IPS DF 4.7 (cell line): ENCODE results near the gene RBM19.

Experiments used
- DNase-seq: peaks from one replicate; pipeline ENCODE4 v3.0.0-alpha.2; 2013; ENCODE audit warnings: low spot score; ENCODE audit errors: extremely low read depth

Gene RBM19

DNA sequence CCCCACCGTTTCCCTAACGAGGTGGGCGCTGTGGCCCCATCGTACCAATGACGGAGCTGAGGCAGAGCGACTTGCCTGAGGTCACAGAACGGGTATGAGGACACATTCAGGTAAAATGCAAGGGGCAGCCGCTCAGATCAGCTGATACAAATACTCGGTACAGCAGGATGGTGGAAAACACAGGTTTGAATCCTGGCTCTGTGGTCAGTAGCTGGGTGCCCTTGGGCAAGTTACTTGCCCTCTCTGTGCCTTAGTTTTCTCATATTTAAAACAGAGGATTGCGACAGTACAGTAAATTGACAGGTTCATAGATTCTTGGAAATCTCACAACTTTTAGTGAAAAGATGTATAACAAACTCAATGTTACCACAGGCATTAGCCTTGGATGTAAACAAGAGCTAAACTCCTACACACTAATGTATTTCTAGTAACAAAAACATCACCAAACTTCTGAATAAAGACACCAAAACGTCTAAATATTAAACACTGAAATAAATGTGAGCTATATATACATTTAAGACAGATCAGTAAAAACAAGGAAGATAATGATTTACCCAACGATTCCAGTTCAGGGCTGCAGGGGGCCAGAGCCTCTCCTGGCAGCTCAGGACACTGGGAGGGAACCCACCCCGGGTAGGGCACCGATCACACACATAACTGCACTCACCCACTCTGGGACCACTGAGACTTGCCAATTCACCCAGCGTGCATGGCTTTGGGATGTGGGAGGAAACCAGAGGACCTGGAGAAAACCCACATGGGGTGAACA, 128.4 kb downstream of the RBM19 start:
- DNase-seq: no peak

DNA sequence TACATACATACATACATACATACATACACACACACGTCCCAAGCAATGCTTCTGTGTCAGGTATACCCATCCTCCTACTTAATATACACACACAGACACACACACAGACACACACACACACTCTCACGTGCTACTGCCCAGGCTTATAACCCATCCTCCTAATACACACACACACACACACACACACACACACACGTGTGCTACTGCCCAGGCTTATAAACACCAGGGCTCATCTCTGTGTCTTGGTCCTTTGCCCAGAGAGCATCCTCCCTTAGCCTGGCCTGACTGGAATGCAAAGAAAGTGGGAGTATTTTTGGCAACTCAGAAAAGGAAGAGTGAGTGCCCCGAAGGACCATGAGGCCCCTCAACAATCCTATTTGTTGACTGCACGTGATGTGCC, 129.0 kb downstream of the RBM19 start:
- no peak for DNase-seq

DNA sequence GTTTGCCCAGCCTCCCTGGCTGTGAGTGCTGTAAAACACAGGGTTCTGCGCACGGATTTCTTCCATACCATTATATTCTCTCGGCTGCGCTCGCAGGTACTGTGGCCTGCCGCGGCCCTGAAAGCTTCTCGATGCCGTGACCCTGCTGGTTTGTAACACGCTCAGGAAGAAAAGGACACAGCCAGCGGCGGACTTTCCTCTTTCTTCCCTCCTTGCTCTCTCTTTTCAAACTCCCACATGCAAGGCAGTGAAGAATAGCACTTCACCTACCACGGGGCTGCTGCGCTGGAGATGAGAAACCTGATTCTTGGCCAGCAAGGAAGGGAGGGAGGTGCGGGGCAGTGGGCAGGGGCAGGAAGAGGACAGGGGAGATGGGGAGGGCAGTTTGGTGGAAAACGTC, 130.2 kb downstream of the RBM19 start:
- no peak for DNase-seq

GRCh38 chr12:113835433-113835832, 130.7 kb downstream of the RBM19 start:
- no peak for DNase-seq

- no peak for DNase-seq
These were observed 132.7 kb downstream of the RBM19 start for GRCh38 chr12:113833422-113833821.

DNA sequence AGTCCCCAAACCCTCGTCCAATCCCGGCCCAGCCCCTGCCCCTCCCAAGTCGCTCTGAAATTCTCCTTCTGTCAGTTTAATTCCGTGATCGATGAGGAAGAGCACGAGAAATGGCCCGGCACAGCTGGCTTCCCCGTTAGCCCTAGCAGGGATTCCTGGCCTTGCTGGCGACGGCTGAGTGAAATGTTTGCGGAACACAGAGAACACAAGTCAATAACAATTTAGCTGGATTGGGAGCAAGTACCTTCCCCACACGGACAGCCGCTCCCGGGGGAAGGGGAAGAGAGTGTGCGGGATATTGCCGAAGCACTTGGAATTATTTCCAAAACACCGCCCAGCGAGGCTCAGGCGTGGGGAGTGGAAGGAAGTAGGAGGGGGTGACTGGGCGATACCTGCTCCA, 134.6 kb downstream of the RBM19 start:
- DNase-seq: no peak

DNA sequence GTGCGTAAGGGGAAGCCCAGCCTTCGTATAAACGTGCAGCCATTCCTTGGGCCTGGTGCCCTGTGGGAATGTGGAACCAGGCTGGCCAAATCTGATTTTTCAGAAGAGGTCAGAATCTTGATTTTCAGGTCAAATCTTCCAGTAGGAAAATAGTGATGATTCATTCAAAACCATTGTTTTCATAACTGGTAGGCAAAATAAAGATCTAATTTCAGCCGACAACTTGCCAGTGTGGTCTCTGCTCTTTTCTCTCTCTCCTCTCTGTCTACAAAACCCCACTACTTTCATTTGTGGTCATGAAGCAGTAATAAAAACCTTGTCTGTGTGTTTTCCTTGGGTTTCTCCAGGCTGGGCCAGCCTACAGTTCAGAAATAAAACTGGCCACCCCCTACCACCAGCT, 135.1 kb downstream of the RBM19 start:
- no peak for DNase-seq

DNA sequence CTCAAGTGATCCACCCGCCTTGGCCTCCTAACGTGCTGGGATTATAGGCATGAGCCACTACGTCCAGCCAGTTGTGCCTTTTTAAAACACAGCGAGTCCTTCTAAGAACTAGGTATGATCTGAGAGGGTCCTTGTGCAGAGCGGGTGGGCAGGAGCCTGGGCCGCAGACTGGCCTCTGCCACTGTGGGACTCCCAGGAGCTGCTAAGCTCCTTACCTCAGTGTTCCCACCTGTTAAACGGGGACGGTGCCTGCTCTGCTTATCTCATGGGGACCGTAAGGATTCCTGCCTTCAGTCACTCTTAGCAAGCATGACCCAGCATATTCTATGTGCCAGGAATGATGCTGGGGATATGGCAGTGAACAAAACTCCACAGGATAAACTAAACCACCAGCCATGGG, 136.9 kb downstream of the RBM19 start:
- DNase-seq: no peak

GRCh38 chr12:113827539-113828114, 138.5 kb downstream of the RBM19 start:
- DNase-seq: no peak

- no peak for DNase-seq
These were observed 139.2 kb downstream of the RBM19 start for GRCh38 chr12:113826805-113827538.

DNA sequence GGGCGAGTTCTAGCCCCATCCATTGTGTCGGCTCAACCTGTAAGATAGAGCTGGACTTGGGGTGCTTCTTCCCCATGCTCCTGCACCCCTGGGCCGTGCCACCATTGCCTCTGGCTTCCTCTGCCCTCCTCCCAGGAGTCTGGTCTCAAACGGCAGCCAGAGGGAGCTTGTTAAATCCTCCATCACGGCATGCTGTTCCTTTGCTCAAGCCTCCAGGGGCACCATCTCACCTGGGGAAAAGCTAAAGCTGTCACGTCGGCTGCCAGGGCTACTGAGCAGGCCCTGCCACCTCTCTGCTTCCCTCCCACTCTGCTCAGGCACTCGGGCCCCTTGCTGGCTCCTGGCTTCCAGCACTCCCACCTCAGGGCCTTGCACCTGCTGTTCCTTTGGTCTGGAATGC, 140.4 kb downstream of the RBM19 start:
- no peak for DNase-seq

DNA sequence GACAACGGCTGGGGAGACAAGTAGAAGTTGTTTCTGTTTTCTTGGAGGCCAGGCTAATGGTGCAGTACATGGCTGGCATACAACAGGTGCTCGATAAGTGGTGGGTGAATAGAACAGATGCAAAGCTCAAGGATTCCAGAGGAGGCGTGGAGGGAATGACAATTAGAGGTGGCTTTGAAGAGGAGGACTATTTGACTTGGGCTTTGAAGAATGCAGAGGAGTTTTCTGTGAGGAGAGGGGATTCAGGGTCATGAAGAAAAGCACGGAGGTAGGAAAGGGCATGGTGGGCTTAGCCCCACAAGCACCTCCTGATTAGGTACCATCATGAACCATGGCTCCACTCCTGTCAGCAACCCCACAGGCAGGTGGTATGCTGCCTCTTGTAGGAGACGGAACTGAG, 142.3 kb downstream of the RBM19 start:
- no peak for DNase-seq

GRCh38 chr12:113823016-113823415, 143.1 kb downstream of the RBM19 start:
- no peak for DNase-seq

- no peak for DNase-seq
These were observed 145.3 kb downstream of the RBM19 start for GRCh38 chr12:113820842-113821241.

GRCh38 chr12:113820309-113820708, 145.8 kb downstream of the RBM19 start:
- DNase-seq: no peak

DNA sequence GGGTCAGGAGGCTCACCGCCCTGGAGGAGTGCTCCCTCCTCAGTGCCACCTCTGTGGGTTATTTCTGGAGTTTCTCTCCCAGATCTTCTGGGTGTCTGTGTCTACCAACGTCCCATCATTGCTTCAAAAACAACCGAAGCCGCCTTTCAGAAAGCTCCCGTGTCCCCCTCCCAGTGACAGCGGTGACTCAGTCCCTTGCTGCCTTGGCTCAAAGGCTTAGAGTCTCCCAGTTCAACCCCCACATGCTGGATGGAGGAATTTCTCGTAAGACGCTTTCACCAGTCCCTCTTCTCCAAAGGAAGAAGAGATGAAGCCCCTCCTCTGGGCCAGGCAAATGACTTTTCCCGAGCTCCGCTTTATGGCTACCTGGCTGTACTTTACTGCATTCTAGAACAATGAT, 146.6 kb downstream of the RBM19 start:
- DNase-seq: no peak

DNA sequence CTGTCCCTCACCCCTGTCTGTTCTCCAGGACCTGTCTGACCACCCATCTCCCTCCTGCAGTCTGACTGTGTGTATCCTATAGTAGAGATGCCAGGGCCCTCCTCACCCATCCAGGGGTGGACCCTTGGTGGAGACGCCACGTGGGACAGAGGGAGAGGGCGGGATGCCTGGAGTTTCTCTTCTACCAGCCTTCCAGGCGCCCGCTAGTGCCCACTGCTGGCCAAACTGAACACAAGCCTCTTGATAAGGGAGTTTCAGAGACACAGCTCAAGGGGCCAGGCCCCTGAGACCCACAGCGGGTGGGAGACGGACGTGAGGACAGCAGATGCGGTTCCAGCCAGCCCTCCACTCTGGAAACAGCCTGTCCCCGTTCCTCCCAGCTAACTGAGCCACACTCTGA, 147.3 kb downstream of the RBM19 start:
- DNase-seq: no peak

DNA sequence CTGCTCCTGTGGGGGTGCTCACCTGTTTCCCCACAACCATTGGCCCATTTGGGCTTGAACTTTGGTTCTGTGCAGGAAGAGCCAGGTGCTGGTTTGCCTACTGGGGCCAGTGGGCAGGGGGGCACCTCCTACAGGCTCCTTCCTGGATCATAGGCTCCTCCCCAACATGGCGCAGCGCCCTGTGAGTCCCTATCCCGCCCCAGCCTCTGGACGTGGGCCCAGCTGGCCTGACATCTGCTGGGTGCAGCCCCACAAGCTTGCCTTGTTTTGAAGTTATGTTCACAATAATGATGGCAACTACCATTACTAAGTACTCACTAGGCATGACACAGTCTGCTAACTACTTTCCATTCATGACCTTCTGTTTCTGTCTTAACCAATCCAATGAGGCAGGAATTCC, 147.8 kb downstream of the RBM19 start:
- no peak for DNase-seq

- no peak for DNase-seq
These were observed 149.3 kb downstream of the RBM19 start for GRCh38 chr12:113816866-113817265.

DNA sequence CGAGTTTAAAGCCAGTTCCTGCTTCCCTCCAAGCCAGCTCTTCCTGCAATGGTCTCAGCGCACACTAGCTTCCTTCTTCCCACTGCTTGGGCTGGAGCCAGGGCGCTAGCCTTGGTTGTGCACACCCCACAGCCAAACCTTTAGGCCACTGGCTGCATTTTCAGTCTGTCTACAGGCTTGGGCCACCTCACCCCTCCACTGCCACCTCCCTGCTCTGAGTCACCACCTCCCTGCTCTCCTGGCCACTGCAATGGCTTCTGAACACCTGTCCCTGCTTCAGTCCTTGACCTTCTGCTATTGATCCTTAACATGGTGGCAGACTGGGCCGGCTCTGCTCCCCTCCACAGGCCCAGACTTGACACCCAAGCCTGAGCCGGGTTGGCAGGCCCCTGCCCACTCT, 151.1 kb downstream of the RBM19 start:
- no peak for DNase-seq

- no peak for DNase-seq
These were observed 152.9 kb downstream of the RBM19 start for GRCh38 chr12:113813229-113813541.

- DNase-seq: no peak
These were observed 153.5 kb downstream of the RBM19 start for GRCh38 chr12:113812411-113813228.
